GM21423 (cell line): ENCODE measurements around the gene STK36.

Experiments
- ATAC-seq: cut with Tn5 transposase; IDR thresholded peaks from one replicate; pipeline ENCODE4 v1.9.1; 2021; ENCODE audit warnings: mild to moderate bottlenecking, moderate library complexity; ENCODE audit not compliant: unreplicated experiment

STK36 gene

GRCh38 chr2:218716070-218716469 is 44.2 kb downstream of the STK36 start:
- ATAC-seq, result no peak

GRCh38 chr2:218717262-218717661 is 45.4 kb downstream of the STK36 start:
- ATAC-seq, result no peak

GRCh38 chr2:218718058-218718457 is 46.2 kb downstream of the STK36 start:
- no peak for ATAC-seq

- no peak for ATAC-seq
Observed at GRCh38 chr2:218719457-218719856, 47.6 kb downstream of the STK36 start.

- no peak for ATAC-seq
Observed at GRCh38 chr2:218720048-218721041, 48.5 kb downstream of the STK36 start.

- no peak for ATAC-seq
Observed at GRCh38 chr2:218721488-218721887, 49.6 kb downstream of the STK36 start.

- ATAC-seq, result no peak
Observed at GRCh38 chr2:218721934-218722333, 50.0 kb downstream of the STK36 start.

- no peak for ATAC-seq
Observed at GRCh38 chr2:218722419-218722818, 50.5 kb downstream of the STK36 start.

GRCh38 chr2:218722876-218723785 is 51.2 kb downstream of the STK36 start:
- no peak for ATAC-seq

- ATAC-seq, result no peak
Observed at GRCh38 chr2:218726004-218726574, 54.2 kb downstream of the STK36 start.

- ATAC-seq, result no peak
Observed at GRCh38 chr2:218727502-218728165, 55.7 kb downstream of the STK36 start.

- ATAC-seq, result no peak
Observed at GRCh38 chr2:218729640-218730039, 57.8 kb downstream of the STK36 start.

- ATAC-seq, result no peak
Observed at GRCh38 chr2:218732052-218732760, 60.3 kb downstream of the STK36 start.

- no peak for ATAC-seq
Observed at GRCh38 chr2:218732761-218733158, 60.9 kb downstream of the STK36 start.

- ATAC-seq, result peak; percentile 62
Observed at GRCh38 chr2:218733171-218734021, 61.5 kb downstream of the STK36 start.

GRCh38 chr2:218734190-218734975 is 62.5 kb downstream of the STK36 start:
- ATAC-seq, result no peak

GRCh38 chr2:218736531-218736930 is 64.6 kb downstream of the STK36 start:
- no peak for ATAC-seq

- ATAC-seq, result peak; percentile 48
Observed at GRCh38 chr2:218743068-218743467, 71.2 kb downstream of the STK36 start.
